Activated naive CD8-positive, alpha-beta T cell treated with anti-CD3 and anti-CD28 coated beads for 36 hours (primary cell): Measurements from ENCODE around the gene MEI1. TPM values are rescaled to one million over a fixed set of nuclear protein-coding genes. Genes with fewer than 3 reads are reported as not detected.

ENCODE experiments used
- DNase-seq: peaks from one replicate; pipeline ENCODE4 v3.0.0; 2021
- H3K27ac Mint-ChIP-seq: one replicate; pipeline ENCODE4 v1.8.0; 2022; ENCODE audit warnings: mild to moderate bottlenecking, moderate library complexity, mixed read lengths
- H3K27me3 Mint-ChIP-seq: one replicate; pipeline ENCODE4 v1.8.0; 2022; ENCODE audit warnings: mild to moderate bottlenecking, mixed read lengths
- H3K36me3 Mint-ChIP-seq: one replicate; pipeline ENCODE4 v1.8.0; 2021; ENCODE audit warnings: mild to moderate bottlenecking, mixed read lengths
- H3K4me1 Mint-ChIP-seq: one replicate; pipeline ENCODE4 v1.8.0; 2021; ENCODE audit warnings: mixed read lengths
- H3K4me3 Mint-ChIP-seq: one replicate; pipeline ENCODE4 v1.8.0; 2022; ENCODE audit warnings: mild to moderate bottlenecking, moderate library complexity, mixed read lengths
- H3K9me3 Mint-ChIP-seq: one replicate; pipeline ENCODE4 v1.8.0; 2022; ENCODE audit warnings: mixed read lengths
- total RNA-seq, 2 experiments: library from RNA; stranded (reverse); gene quantifications; one replicate each; pipeline ENCODE4 v1.2.3, GENCODE V29; 2021

Gene MEI1
- total RNA-seq, 2 experiments from 2014 or later: 23.4 to 28.8 TPM

- peaks cover 3% of the 10 kb centered on the region for H3K4me1 Mint-ChIP-seq
- H3K36me3 Mint-ChIP-seq: no peaks in the 10 kb centered on the region
- H3K27ac Mint-ChIP-seq: no peak overlapping the region
- no peaks in the 10 kb centered on the region for H3K9me3 Mint-ChIP-seq
- DNase-seq: no peak
- no peaks in the 10 kb centered on the region for H3K27me3 Mint-ChIP-seq
- no peak overlapping the region for H3K4me3 Mint-ChIP-seq
These were observed 53.0 kb downstream of the MEI1 start for GRCh38 chr22:41752011-41752970.

GRCh38 chr22:41753984-41754383 lies 54.7 kb downstream of the MEI1 start:
- no peaks in the 10 kb centered on the region for H3K36me3 Mint-ChIP-seq
- H3K4me1 Mint-ChIP-seq: peaks cover 3% of the 10 kb centered on the region
- no peak for DNase-seq
- no peak overlapping the region for H3K27ac Mint-ChIP-seq
- no peak overlapping the region for H3K4me3 Mint-ChIP-seq
- no peaks in the 10 kb centered on the region for H3K9me3 Mint-ChIP-seq
- H3K27me3 Mint-ChIP-seq: no peaks in the 10 kb centered on the region

DNA sequence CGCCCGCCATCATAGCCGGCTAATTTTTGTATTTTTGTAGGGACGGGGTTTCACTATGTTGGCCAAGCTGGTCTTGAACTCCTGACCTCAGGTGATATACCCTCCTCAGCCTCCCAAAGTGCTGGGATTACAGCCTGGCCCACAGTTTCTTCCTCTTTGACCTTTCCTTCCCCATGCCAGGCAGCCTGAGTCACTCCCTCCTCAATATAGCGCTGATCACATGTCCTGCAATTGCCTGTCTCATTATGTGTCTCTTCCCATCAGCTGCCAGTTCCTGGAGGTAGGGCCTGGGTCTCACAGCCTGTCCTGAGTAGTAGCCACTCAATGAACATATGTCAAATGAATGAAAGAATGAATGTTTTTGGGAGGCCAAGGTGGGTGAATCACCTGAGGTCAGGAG lies 58.2 kb downstream of the MEI1 start:
- Mint-ChIP-seq H3K27ac (no peak overlapping the region), H3K36me3 (no peaks in the 10 kb centered on the region), H3K9me3 (no peaks in the 10 kb centered on the region), H3K4me1 (no peaks in the 10 kb centered on the region), H3K27me3 (no peaks in the 10 kb centered on the region), H3K4me3 (no peak overlapping the region)
- no peak for DNase-seq

GRCh38 chr22:41758231-41758630 lies 58.9 kb downstream of the MEI1 start:
- DNase-seq: no peak
- Mint-ChIP-seq H3K36me3 (no peaks in the 10 kb centered on the region), H3K4me3 (no peak overlapping the region), H3K27ac (no peak overlapping the region), H3K9me3 (no peaks in the 10 kb centered on the region), H3K4me1 (no peaks in the 10 kb centered on the region), H3K27me3 (no peaks in the 10 kb centered on the region)

DNA sequence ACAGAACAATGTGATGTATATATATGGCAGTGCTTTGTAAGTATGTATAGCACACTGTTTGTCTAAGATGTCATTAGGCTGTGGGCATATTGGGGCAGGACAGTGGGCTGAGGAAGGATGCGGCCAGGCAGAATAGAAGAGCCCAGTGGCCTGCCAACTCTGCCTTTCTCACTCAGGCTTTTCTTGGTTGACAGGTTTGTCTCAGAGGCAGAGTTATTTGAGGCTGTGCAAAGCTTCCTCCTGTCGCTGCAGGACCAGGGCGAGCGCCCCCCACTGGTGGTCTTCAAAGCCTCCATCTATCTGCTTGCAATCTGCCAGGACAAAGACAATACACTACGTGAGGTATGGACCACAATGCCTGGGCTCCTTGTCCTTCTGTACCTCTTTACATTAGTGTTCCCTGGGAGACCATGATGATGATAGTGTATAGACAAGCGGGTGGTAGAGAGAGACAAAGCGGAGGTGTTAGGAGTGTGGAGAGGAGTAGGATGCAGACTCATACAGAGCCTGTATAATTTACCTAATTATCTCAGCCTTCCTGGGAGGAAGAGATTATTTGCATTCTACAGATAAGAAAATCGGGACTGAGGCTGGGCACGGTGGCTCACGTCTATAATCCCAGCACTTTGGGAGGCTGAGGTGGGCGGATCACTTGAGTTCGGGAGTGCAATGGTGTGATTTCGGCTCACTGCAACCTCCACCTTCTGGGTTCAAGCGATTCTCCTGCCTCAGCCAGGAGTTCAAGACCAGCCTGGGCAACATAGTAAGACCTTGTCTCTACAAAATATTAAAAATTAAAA lies 63.9 kb downstream of the MEI1 start:
- H3K36me3 Mint-ChIP-seq: no peaks in the 10 kb centered on the region
- H3K27me3 Mint-ChIP-seq: no peaks in the 10 kb centered on the region
- no peaks in the 10 kb centered on the region for H3K9me3 Mint-ChIP-seq
- peak; percentile 24 for DNase-seq
- H3K4me3 Mint-ChIP-seq: no peak overlapping the region
- peaks cover 2% of the 10 kb centered on the region for H3K4me1 Mint-ChIP-seq
- no peak overlapping the region for H3K27ac Mint-ChIP-seq

GRCh38 chr22:41766476-41766875 lies 67.2 kb downstream of the MEI1 start:
- Mint-ChIP-seq H3K27ac (no peak overlapping the region), H3K4me1 (peaks cover 4% of the 10 kb centered on the region), H3K4me3 (no peak overlapping the region), H3K27me3 (no peaks in the 10 kb centered on the region), H3K9me3 (no peaks in the 10 kb centered on the region), H3K36me3 (no peaks in the 10 kb centered on the region)
- DNase-seq: no peak

DNA sequence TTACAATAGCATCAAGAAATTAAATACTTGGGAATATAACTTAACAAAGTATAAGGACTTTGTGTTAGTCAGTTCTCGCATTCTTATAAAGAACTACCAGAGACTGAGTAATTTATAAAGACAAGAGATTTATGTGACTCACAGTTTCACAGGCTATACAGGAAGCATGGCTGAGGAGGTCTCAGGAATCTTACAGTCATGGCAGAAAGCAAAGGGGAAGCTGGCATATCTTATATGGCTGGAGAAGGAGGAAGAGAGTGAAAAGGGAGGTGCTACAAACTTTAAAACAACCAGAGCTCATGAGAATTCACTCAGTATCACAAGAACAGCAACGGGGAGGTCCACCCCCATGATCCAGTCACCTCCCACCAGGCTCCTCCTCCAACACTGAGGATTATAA lies 69.1 kb downstream of the MEI1 start:
- Mint-ChIP-seq H3K36me3 (no peaks in the 10 kb centered on the region), H3K4me1 (peaks cover 4% of the 10 kb centered on the region), H3K4me3 (no peak overlapping the region), H3K27me3 (no peaks in the 10 kb centered on the region), H3K9me3 (no peaks in the 10 kb centered on the region), H3K27ac (no peak overlapping the region)
- DNase-seq: no peak

- DNase-seq: no peak
- no peak overlapping the region for H3K27ac Mint-ChIP-seq
- no peaks in the 10 kb centered on the region for H3K9me3 Mint-ChIP-seq
- no peaks in the 10 kb centered on the region for H3K27me3 Mint-ChIP-seq
- H3K4me1 Mint-ChIP-seq: peaks cover 4% of the 10 kb centered on the region
- no peak overlapping the region for H3K4me3 Mint-ChIP-seq
- no peaks in the 10 kb centered on the region for H3K36me3 Mint-ChIP-seq
These were observed 71.6 kb downstream of the MEI1 start for GRCh38 chr22:41770715-41771468.

DNA sequence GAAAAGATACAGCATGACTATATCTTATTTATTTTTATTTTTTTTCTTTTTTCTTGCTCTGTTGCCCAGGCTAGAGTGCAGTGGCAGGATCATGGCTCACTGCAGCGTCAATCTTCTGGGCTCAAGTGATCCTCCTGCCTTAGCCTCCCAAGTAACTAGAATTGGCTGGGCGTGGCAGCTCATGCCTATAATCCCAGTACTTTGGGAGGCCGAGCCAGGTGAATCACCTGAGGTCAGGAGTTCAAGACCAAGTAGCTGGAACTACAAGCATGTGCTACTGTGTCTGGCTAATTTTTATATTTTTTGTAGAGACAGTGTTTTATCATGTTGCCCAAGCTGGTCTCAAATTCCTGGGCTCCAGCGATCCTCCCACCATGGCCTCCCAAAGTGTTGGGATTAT lies 72.9 kb downstream of the MEI1 start:
- H3K9me3 Mint-ChIP-seq: no peaks in the 10 kb centered on the region
- H3K4me1 Mint-ChIP-seq: peaks cover 4% of the 10 kb centered on the region
- H3K27me3 Mint-ChIP-seq: no peaks in the 10 kb centered on the region
- DNase-seq: no peak
- no peak overlapping the region for H3K27ac Mint-ChIP-seq
- H3K36me3 Mint-ChIP-seq: no peaks in the 10 kb centered on the region
- no peak overlapping the region for H3K4me3 Mint-ChIP-seq

- Mint-ChIP-seq H3K36me3 (no peaks in the 10 kb centered on the region), H3K27ac (no peak overlapping the region), H3K27me3 (no peaks in the 10 kb centered on the region), H3K4me3 (no peak overlapping the region), H3K4me1 (peaks cover 5% of the 10 kb centered on the region), H3K9me3 (no peaks in the 10 kb centered on the region)
- DNase-seq: no peak
These were observed 73.3 kb downstream of the MEI1 start for GRCh38 chr22:41772645-41773044.

GRCh38 chr22:41775338-41775737 lies 76.0 kb downstream of the MEI1 start:
- H3K4me3 Mint-ChIP-seq: no peak overlapping the region
- no peaks in the 10 kb centered on the region for H3K9me3 Mint-ChIP-seq
- peaks cover 16% of the 10 kb centered on the region for H3K4me1 Mint-ChIP-seq
- H3K36me3 Mint-ChIP-seq: no peaks in the 10 kb centered on the region
- no peak for DNase-seq
- no peak overlapping the region for H3K27ac Mint-ChIP-seq
- no peaks in the 10 kb centered on the region for H3K27me3 Mint-ChIP-seq

DNA sequence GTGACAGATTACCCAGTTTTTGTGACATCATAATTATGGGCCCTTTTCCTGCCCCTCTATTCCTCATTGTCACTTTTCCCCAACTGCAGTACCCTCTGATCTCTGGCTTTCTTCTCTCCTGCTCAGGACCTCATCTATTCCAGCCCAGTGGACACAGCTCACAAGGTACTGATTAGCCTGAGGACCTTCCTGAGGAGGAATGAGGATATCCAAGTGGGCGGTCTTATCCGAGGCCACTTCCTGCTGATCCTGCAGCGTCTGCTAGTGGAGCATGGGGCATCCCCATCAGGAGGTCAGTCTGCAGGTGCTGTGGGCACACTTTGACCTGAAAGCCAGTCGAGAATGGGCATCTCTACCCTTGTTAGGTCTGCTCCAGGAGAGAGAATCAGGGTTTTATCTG lies 76.7 kb downstream of the MEI1 start:
- Mint-ChIP-seq H3K27me3 (no peaks in the 10 kb centered on the region), H3K4me3 (no peak overlapping the region), H3K4me1 (peaks cover 22% of the 10 kb centered on the region), H3K36me3 (no peaks in the 10 kb centered on the region), H3K9me3 (no peaks in the 10 kb centered on the region), H3K27ac (no peak overlapping the region)
- no peak for DNase-seq

DNA sequence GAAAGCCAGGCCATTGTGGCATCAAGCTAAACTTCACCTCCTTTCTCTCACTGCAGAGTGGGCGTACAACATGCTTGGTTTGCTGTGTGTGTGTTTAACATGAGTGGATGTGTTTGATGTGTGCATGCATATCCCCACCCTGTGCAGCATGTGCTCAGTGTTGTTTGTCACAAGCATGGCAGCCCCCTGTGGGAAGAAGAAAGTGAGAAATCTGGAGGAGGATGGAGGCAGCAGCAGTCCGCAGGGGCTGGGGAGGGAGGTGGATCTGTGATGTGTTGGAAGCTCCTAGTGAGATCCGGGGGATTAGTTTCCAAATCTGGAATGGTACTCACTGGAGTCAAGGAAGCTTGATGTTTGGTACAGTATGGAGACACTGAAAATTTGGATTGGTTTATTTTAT lies 77.1 kb downstream of the MEI1 start:
- Mint-ChIP-seq H3K36me3 (no peaks in the 10 kb centered on the region), H3K27ac (no peak overlapping the region)

DNA sequence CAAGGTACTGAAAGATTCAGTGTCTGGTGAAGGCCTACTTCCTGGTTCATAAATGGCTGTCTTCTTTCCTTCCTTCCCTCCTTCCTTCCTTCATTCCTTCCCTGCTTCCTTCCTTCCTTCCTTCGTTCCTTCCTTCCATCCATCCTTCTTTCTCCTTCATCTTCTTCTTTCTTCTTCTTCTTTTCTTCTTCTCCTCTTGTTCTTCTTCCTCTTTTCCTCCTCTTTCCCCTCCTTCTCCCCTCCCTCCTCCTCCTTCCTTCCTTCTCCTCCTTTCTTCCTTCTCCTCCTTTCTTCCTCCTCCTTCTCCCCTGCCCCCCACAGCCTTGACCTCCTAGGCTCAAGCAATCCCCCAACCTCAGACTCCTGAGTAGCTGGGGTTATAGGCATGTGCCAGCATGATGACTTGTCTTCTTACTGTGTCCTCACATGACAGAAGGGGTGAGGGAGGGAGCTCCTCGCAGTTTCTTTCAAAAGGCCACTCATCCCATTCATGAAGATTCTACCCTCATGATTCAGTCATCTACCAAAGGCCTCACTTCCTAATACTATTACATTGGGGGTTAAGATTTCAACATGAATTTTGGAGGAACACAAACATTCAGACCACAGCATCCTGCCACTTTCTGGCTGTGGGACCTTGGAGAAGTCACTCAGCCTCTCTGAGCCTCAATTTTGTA lies 78.6 kb downstream of the MEI1 start:
- Mint-ChIP-seq H3K4me3 (no peak overlapping the region), H3K27me3 (no peaks in the 10 kb centered on the region), H3K9me3 (no peaks in the 10 kb centered on the region), H3K27ac (no peak overlapping the region), H3K4me1 (peaks cover 36% of the 10 kb centered on the region), H3K36me3 (no peaks in the 10 kb centered on the region)
- DNase-seq: no peak

More for the DNA sequence above, 77.1 kb downstream of the MEI1 start:
- no peak for DNase-seq
- H3K27me3 Mint-ChIP-seq: no peaks in the 10 kb centered on the region
- H3K9me3 Mint-ChIP-seq: no peaks in the 10 kb centered on the region
- H3K4me3 Mint-ChIP-seq: no peak overlapping the region
- peaks cover 24% of the 10 kb centered on the region for H3K4me1 Mint-ChIP-seq
